GM18867 (cell line): Measurements from ENCODE around the gene RINL.
"Not testable (repeated sequence)": the region's sequence is repeated elsewhere in the genome, so short reads cannot be mapped to it uniquely, and the experiment has no call there.

Source experiments
- ATAC-seq: cut with Tn5 transposase; IDR thresholded peaks from one replicate; pipeline ENCODE4 v1.9.1; 2021; ENCODE audit warnings: mild to moderate bottlenecking, moderate library complexity; ENCODE audit not compliant: unreplicated experiment

RINL gene

GRCh38 chr19:38878575-38879399 lies 712 bp upstream of the RINL start:
- ATAC-seq = no peak

- ATAC-seq = no peak
These were observed 2.2 kb downstream of the RINL start for GRCh38 chr19:38875656-38876395.

- not testable (repeated sequence) for ATAC-seq
These were observed 4.7 kb downstream of the RINL start for GRCh38 chr19:38873400-38873799.

DNA sequence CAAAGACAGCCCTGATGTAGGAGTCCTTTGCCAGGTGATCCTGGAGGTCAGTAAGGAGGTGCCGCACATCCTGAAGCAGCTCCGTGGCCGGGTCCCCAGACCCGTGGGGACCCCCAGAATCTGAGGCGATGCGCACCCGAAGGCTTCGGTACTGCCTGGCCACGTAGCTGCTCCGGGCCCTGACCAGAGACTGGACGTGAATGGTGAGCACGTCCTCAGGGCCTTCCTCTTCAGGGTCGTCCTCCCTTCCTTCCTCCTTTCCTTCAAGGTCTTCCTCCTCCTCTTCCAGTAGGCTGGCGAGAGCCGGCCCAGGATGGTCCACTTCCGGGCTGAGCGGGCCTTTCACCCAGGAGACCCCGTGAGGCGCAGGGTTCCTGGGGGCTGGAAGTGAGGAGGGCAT lies 7.5 kb downstream of the RINL start:
- ATAC-seq = no peak

DNA sequence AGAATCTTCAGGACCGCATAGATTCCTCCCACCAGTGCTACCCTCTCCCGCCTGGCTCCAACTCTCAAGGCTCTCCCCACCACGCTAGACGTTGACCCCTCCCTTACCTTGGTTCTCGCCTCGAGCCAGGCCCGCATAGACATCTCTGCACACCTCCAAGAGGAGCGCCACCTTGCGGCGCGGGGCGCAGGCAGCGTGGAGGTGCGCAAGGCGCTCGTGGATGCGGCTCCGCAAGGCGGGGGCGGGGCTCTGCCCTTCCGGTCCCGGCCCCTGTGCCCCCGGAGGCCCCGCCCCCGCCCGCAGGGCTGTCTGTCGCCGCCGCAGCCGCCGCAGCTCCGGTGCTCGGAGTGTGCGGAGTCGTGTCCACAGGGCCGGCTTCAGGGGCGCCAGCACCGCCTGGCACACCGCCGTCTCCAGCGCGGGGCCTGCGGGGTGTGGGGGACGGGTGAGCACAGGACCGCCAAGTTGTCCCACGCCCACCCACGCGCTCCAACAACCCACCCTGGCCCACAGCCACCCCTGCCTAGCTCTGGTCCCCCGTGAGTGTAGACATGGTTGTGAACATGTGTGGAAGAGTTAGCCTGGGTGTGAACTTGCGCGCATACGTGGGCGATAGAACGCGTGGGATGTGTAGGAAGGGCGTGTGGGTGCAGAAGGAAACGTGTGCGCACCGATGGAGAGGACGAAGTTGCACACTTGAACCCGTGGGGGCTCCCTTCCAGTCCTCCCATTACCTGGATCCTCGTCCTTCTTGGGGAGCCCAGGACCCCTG lies 8.1 kb downstream of the RINL start:
- ATAC-seq = peak; percentile 75

GRCh38 chr19:38869160-38869835 lies 8.8 kb downstream of the RINL start:
- no peak for ATAC-seq

DNA sequence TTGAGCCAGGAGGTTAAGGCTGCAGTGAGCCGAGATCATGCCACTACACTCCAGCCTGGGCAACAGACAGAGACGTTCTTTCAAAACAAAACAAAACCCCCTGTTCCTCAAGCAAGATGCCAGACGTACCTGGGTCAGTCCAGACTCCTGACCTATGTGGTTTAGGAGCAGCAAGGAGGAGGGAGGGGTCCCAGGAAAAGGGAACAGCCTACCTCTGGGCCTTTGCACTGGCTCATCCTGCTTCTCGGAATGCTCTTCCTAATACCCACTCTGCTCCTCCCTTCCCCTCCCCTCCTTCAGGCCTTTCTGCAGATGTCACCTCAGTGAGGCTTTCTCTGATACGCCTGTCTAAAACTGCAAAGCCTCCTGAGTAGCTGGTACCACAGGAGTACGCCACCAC lies 9.5 kb downstream of the RINL start:
- ATAC-seq = no peak

- ATAC-seq = no peak
These were observed 10.8 kb downstream of the RINL start for GRCh38 chr19:38867171-38867780.

- ATAC-seq = no peak
These were observed 15.6 kb downstream of the RINL start for GRCh38 chr19:38862321-38863059.

GRCh38 chr19:38861368-38861767 lies 16.7 kb downstream of the RINL start:
- ATAC-seq = no peak

GRCh38 chr19:38859631-38860204 lies 18.4 kb downstream of the RINL start:
- not testable (repeated sequence) for ATAC-seq

DNA sequence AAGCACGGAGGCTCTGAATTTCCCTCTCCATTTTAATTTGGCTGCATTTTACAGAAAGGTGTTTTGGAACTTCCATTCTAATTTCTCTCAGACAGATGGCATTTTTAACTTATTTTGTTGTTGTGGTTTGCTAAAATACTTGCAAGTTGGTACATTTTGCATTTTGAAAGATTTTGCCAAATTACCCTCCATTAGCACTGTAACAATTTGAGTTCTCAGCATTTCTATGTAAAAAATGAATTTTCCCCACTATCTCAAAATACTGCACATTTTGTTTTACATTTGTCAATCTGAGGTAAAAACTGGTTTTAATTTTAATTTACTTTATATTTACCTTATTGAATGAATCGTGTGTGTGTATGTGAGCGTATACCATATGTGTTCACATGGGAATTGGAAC lies 21.3 kb downstream of the RINL start:
- ATAC-seq = no peak

DNA sequence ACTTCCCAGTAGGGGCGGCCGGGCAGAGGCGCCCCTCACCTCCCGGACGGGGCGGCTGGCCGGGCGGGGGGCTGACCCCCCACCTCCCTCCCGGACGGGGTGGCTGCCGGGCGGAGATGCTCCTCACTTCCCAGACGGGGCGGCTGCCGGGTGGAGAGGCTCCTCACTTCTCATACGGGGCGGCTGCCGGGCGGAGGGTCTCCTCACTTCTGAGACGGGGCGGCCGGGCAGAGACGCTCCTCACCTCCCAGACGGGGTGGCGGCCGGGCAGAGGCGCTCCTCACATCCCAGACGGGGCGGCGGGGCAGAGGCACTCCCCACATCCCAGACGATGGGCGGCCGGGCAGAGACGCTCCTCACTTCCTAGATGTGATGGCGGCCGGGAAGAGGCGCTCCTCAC lies 22.3 kb downstream of the RINL start:
- ATAC-seq = not testable (repeated sequence)

DNA sequence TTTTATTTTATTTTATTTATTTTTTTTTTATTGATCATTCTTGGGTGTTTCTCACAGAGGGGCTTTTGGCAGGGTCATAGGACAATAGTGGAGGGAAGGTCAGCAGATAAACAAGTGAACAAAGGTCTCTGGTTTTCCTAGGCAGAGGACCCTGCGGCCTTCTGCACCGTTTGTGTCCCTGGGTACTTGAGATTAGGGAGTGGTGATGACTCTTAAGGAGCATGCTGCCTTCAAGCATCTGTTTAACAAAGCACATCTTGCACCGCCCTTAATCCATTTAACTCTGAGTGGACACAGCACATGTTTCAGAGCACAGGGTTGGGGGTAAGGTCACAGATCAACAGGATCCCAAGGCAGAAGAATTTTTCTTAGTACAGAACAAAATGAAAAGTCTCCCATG lies 23.1 kb downstream of the RINL start:
- not testable (repeated sequence) for ATAC-seq

- no peak for ATAC-seq
These were observed 24.9 kb downstream of the RINL start for GRCh38 chr19:38853214-38853613.

DNA sequence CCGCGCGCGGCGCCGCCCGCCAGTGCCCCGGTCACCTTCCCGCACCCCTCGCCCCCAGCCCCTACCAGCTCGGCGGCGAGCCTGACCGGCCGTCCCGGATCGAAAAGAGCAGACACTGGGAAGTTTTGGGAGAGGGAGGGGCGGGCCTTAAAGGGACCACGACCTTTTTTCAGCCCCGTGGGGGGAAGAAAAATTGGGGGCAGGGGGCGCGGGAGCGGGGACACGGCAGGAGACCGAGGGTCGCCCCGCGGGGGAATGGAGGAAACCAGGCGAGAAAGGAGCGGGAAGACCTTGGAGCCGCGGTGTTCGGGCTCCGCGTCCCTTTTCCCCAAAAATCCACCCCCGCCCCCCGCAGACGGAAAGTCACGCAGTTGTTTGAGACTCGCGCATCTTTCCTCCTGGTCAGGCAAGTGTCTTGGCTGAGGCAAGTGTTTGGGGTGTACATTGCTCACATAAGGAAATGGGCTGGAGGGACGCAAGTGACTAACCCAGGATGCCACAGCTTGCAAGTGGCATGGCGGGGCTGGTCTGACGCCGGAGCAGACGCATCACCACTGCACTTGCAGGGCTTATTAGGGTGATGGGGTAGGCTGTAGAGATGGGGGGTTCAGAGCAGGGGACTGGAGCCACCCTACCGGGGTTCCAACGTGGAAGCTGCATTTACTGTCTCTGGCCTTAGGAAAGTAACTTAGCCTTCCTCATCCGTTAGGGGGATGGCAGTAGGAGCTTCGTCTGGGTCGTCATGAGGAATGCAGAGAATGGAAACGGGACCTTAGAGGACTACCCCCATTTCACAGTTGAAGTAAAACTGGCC lies 25.6 kb downstream of the RINL start:
- no peak for ATAC-seq

- ATAC-seq = peak; percentile 22
These were observed 26.3 kb downstream of the RINL start for GRCh38 chr19:38851622-38852230.

GRCh38 chr19:38850976-38851621 lies 27.0 kb downstream of the RINL start:
- no peak for ATAC-seq
